Mesendoderm (in vitro differentiated cells): ENCODE results near the gene PAQR8.
A peak's percentile ranks its signal among the peaks of the same experiment; 100 is the strongest.

Experiments
- DNase-seq: peaks from one replicate; pipeline ENCODE4 v3.0.0; 2013
- H2AK5ac ChIP-seq: 2 replicates; pipeline ENCODE4 v1.6.1; 2013; ENCODE audit warnings: low read length, inconsistent platforms
- H2BK120ac ChIP-seq: 2 replicates; pipeline ENCODE4 v1.6.1; 2013; ENCODE audit warnings: low read depth, mild to moderate bottlenecking, low read length, moderate library complexity, mixed read lengths
- H2BK15ac ChIP-seq: replicated peaks from 2 replicates; pipeline ENCODE4 v1.6.1; 2013; ENCODE audit warnings: low read depth, mild to moderate bottlenecking, moderate library complexity
- H2BK5ac ChIP-seq: 2 replicates; pipeline ENCODE4 v1.6.1; 2013; ENCODE audit warnings: low read length, inconsistent platforms
- H3K18ac ChIP-seq: 2 replicates; pipeline ENCODE4 v1.6.1; 2013; ENCODE audit warnings: mild to moderate bottlenecking, low read length, mixed read lengths
- H3K23ac ChIP-seq: one replicate; pipeline ENCODE4 v1.6.1; 2013; ENCODE audit warnings: low read length
- H3K27ac ChIP-seq: 2 replicates; pipeline ENCODE4 v1.5.1; 2013; ENCODE audit warnings: low read depth, mild to moderate bottlenecking, inconsistent platforms, low read length, moderate library complexity
- H3K27me3 ChIP-seq: 2 replicates; pipeline ENCODE4 v1.6.1; 2013; ENCODE audit warnings: low read length, control low read depth, mild to moderate bottlenecking, inconsistent platforms; ENCODE audit not compliant: insufficient read depth, poor library complexity
- H3K36me3 ChIP-seq: 2 replicates; pipeline ENCODE4 v1.6.1; 2013; ENCODE audit warnings: low read length, inconsistent platforms; ENCODE audit not compliant: control insufficient read depth, insufficient read depth
- H3K4ac ChIP-seq: one replicate; pipeline ENCODE4 v1.6.1; 2013; ENCODE audit warnings: low read depth, mild to moderate bottlenecking, low read length, moderate library complexity
- H3K4me1 ChIP-seq: 2 replicates; pipeline ENCODE4 v1.6.1; 2013; ENCODE audit warnings: low read depth, low read length, inconsistent platforms; ENCODE audit not compliant: control insufficient read depth
- H3K4me2 ChIP-seq: 2 replicates; pipeline ENCODE4 v1.6.1; 2013; ENCODE audit warnings: low read length
- H3K4me3 ChIP-seq: 2 replicates; pipeline ENCODE4 v1.5.1; 2013; ENCODE audit warnings: mild to moderate bottlenecking, low read length
- H3K56ac ChIP-seq: one replicate; pipeline ENCODE4 v1.6.1; 2013; ENCODE audit warnings: low read length
- H3K79me1 ChIP-seq: 2 replicates; pipeline ENCODE4 v1.6.1; 2013; ENCODE audit warnings: low read length, inconsistent platforms
- H3K79me2 ChIP-seq: 2 replicates; pipeline ENCODE4 v1.6.1; 2013; ENCODE audit warnings: mild to moderate bottlenecking, low read length; ENCODE audit not compliant: control insufficient read depth, insufficient read depth
- H3K9ac ChIP-seq: 2 replicates; pipeline ENCODE4 v1.6.1; 2013; ENCODE audit warnings: low read length, inconsistent platforms
- H4K5ac ChIP-seq: one replicate; pipeline ENCODE4 v1.6.1; 2013; ENCODE audit warnings: low read length
- H4K8ac ChIP-seq: one replicate; pipeline ENCODE4 v1.6.1; 2013; ENCODE audit warnings: low read depth, mild to moderate bottlenecking, control low read depth, low read length, moderate library complexity
- WGBS: extraction: QIAGEN DNeasy Blood & Tissue Kit; methylation state at CpG from one replicate; pipeline ENCODE4 v1.1.7; 2013; ENCODE audit warnings: low lambda C conversion rate, missing lambda C conversion rate; ENCODE audit not compliant: insufficient coverage; ENCODE audit errors: extremely low coverage; 5-methylcytosine and 5-hydroxymethylcytosine counted together

The PAQR8 gene

DNA sequence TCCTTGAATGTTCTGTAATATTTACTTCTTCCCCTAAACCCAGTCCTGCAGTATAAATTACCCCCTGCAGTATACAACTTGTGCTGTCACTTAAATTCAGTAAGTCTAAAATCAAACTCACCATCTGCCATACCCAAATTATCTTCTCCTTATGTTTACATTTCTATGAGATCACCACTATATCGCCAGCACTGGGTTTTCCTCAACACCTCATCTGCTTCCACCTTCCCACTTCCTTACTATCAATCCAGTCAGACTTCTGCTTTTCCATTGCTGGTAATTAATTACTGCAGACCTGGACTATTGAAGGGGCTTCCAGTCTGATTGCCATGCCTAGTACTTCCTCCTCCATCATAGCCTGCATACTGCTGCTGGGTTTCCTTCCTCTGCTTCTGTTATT lies 73.4 kb downstream of the PAQR8 start:
- H3K9ac ChIP-seq = no peak overlapping the region
- no peaks in the 10 kb centered on the region for H3K79me1 ChIP-seq
- no peak overlapping the region for H2BK15ac ChIP-seq
- no peak for DNase-seq
- H3K36me3 ChIP-seq = no peaks in the 10 kb centered on the region
- H3K27ac ChIP-seq = no peak overlapping the region
- no peak overlapping the region for H3K18ac ChIP-seq
- no peak overlapping the region for H2BK120ac ChIP-seq
- H3K4ac ChIP-seq = no peak overlapping the region
- no peak overlapping the region for H2BK5ac ChIP-seq
- H4K5ac ChIP-seq = no peak overlapping the region
- H3K27me3 ChIP-seq = no peaks in the 10 kb centered on the region
- no peak overlapping the region for H3K23ac ChIP-seq
- H3K79me2 ChIP-seq = no peaks in the 10 kb centered on the region
- H3K4me1 ChIP-seq = no peaks in the 10 kb centered on the region
- WGBS = no CpG with 5 or more reads among the region's 1 CpG
- H3K4me3 ChIP-seq = no peak overlapping the region
- no peak overlapping the region for H3K4me2 ChIP-seq
- no peak overlapping the region for H2AK5ac ChIP-seq
- H4K8ac ChIP-seq = no peak overlapping the region
- H3K56ac ChIP-seq = no peak overlapping the region

DNA sequence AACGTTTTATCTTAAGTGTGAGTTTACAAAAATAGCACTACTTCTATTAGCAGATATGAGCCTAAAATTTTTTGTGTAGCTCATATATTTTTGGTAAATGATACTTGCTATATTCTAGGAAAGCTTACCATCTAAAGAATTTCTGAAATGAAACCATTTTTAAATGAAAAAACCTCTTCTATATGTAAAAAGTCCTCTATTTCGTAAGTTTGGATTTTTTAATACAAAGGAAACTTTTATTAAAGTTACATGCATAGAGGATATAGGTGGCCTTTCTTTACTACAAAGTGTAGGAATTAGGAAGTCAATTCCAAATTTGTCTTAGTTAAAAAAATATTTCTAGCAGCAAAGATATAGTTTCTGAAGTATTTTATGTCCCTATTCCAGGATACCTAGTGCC lies 77.0 kb downstream of the PAQR8 start:
- Histone ChIP-seq H2AK5ac (no peak overlapping the region), H3K9ac (no peak overlapping the region), H3K27ac (no peak overlapping the region), H4K8ac (no peak overlapping the region), H2BK120ac (no peak overlapping the region), H3K27me3 (no peaks in the 10 kb centered on the region), H2BK15ac (no peak overlapping the region), H3K36me3 (no peaks in the 10 kb centered on the region), H2BK5ac (no peak overlapping the region), H3K23ac (no peak overlapping the region), H3K4ac (no peak overlapping the region), H3K79me1 (no peaks in the 10 kb centered on the region), H3K56ac (no peak overlapping the region), H3K4me2 (no peak overlapping the region), H3K18ac (no peak overlapping the region), H3K4me1 (no peaks in the 10 kb centered on the region), H3K79me2 (no peaks in the 10 kb centered on the region), H4K5ac (no peak overlapping the region), H3K4me3 (no peak overlapping the region)
- no peak for DNase-seq
- no CpG with 5 or more reads among the region's 2 CpGs for WGBS

DNA sequence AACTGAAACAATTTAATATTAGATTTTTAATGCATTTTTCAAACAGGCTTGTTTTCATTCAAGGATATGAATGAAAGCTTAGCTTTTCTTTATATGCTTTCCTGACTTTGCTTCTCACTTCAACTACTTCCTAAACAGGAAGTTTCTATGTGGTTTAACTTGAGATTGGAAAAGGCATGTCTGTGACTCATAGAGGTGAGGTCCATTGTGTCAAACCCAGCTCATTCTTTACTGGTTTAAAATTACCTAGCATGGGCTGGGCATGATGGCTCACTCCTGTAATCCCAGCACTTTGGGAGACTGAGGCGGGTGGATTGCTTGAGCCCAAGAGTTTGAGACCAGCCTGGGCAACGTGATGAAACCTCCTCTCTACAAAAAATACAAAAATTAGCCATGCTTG lies 92.6 kb downstream of the PAQR8 start:
- Histone ChIP-seq H3K79me2 (no peaks in the 10 kb centered on the region), H2BK15ac (no peak overlapping the region), H3K36me3 (no peaks in the 10 kb centered on the region), H4K5ac (no peak overlapping the region), H2AK5ac (no peak overlapping the region), H2BK5ac (no peak overlapping the region), H3K79me1 (no peaks in the 10 kb centered on the region), H3K4me1 (no peaks in the 10 kb centered on the region), H3K9ac (no peak overlapping the region), H3K27ac (no peak overlapping the region), H3K4ac (no peak overlapping the region), H4K8ac (no peak overlapping the region), H3K18ac (no peak overlapping the region), H3K56ac (no peak overlapping the region), H2BK120ac (no peak overlapping the region), H3K4me3 (no peak overlapping the region), H3K4me2 (no peak overlapping the region), H3K27me3 (no peaks in the 10 kb centered on the region), H3K23ac (no peak overlapping the region)
- WGBS = no CpG with 5 or more reads among the region's 2 CpGs
- peak; percentile 15 for DNase-seq

DNA sequence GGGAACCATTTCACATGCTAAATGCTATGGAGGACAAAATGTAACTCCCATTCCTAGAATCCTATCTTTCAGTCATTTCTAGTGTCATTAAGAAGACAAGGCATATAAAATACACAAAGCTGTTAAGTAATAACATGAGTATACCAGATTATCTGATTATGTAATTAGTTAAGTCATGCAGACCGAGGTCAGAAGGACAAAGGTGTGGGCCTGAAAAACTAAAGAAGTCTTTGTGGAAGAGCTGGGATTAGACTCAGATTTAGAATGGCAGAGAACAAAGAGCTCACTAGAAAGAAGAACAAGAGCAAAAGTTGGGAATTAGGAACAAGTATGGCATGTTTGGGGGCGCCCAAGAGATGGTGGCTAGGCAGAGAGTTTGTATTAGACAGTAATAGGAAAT lies 95.1 kb downstream of the PAQR8 start:
- Histone ChIP-seq H3K4ac (no peak overlapping the region), H3K4me2 (no peak overlapping the region), H3K18ac (no peak overlapping the region), H3K27ac (no peak overlapping the region), H3K36me3 (no peaks in the 10 kb centered on the region), H2BK120ac (no peak overlapping the region), H2AK5ac (no peak overlapping the region), H2BK15ac (no peak overlapping the region), H3K23ac (no peak overlapping the region), H3K9ac (no peak overlapping the region), H3K4me3 (no peak overlapping the region), H4K8ac (peak overlapping the region; percentile 28), H3K79me2 (no peaks in the 10 kb centered on the region), H3K27me3 (no peaks in the 10 kb centered on the region), H4K5ac (no peak overlapping the region), H2BK5ac (no peak overlapping the region), H3K56ac (no peak overlapping the region), H3K4me1 (no peaks in the 10 kb centered on the region), H3K79me1 (no peaks in the 10 kb centered on the region)
- no peak for DNase-seq
- no CpG with 5 or more reads among the region's 2 CpGs for WGBS
